Measurements from ENCODE around the gene NDUFA11. TPM values are rescaled to one million over a fixed set of nuclear protein-coding genes. Genes with fewer than 3 reads are reported as not detected.

NDUFA11 gene
- total RNA-seq, 4 donors from 2014 or later: 149 to 352 (median 235) TPM

DNA sequence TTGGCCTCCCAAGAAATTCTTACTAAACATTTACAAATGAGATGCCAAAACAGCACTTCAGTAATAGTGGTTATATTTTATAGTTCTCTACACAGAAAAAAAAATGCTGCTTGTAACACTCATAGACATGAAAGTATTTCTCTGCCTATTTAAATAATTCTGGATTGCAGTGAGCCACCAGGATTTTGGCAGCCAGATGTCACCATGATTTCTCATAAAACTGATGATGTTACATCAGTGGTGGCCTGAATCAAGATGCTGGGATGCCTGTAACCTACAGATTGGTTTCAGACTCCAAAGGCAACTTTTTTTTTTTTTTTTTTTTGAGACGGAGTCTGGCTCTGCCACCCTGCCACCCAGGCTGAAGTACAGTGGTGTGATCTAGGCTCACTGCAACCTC is 7.8 kb upstream of the NDUFA11 start:
- intact Hi-C loops (cut with DNase I; ENCODE audit: low total_unique reads): no loop called here

DNA sequence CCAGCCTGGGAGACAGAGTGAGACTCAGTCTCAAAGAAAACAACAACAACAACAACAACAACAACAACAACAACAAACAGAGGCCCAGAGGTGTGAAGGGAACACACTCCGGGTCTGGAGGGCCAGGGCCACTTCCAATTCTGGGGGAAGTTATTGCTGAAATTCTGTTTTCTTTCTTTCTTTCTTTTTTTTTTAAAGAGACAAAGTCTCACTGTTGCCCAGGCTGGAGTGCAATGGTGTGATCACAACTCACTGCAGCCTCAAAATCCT is 7.0 kb upstream of the NDUFA11 start:
- WGBS, 2 donors (ENCODE audit: low coverage in 1 of 2): 89 to 90% methylated on average over 1 of the region's 1 CpG
- Histone ChIP-seq H3K4me1 (peaks cover 13 to 28% (median 24%) of the 10 kb centered on the region in 4 donors), H3K9me3 (no peaks in the 10 kb centered on the region), H3K27ac (no peak overlapping the region), H3K27me3 (no peaks in the 10 kb centered on the region), H3K36me3 (no peaks in the 10 kb centered on the region), H3K4me3 (no peak overlapping the region)
- no peak for DNase-seq
- in situ Hi-C loops (cut with MboI; ENCODE audit: low pct_ligation_motif_present in 1 of 4, low pct_unique_long_range_greater_than_20kb in 1 of 4, low sequenced_read_pairs in 3 of 4): no loop called here
- TF ChIP-seq, protein P1, sequence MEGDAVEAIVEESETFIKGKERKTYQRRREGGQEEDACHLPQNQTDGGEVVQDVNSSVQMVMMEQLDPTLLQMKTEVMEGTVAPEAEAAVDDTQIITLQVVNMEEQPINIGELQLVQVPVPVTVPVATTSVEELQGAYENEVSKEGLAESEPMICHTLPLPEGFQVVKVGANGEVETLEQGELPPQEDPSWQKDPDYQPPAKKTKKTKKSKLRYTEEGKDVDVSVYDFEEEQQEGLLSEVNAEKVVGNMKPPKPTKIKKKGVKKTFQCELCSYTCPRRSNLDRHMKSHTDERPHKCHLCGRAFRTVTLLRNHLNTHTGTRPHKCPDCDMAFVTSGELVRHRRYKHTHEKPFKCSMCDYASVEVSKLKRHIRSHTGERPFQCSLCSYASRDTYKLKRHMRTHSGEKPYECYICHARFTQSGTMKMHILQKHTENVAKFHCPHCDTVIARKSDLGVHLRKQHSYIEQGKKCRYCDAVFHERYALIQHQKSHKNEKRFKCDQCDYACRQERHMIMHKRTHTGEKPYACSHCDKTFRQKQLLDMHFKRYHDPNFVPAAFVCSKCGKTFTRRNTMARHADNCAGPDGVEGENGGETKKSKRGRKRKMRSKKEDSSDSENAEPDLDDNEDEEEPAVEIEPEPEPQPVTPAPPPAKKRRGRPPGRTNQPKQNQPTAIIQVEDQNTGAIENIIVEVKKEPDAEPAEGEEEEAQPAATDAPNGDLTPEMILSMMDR (IDR thresholded peaks at IDR 0.05): no peak
- TF ChIP-seq EP300 (IDR thresholded peaks at IDR 0.05; ENCODE audit: low read depth): no peak
- no peak for TF ChIP-seq POLR2AphosphoS5 (IDR thresholded peaks at IDR 0.05)
- no peak for TF ChIP-seq POLR2A (IDR thresholded peaks at IDR 0.05)
- intact Hi-C loops (cut with DNase I; ENCODE audit: low total_unique reads): no loop called here

More for the DNA sequence above, 7.8 kb upstream of the NDUFA11 start:
- no peaks in the 10 kb centered on the region for H3K27me3 ChIP-seq
- H3K27ac ChIP-seq: no peak overlapping the region
- WGBS, 2 donors (ENCODE audit: low coverage in 1 of 2): 60% methylated on average over 1 of the region's 1 CpG; no CpG with 5 or more reads in 1 of the 2 donors
- peaks cover 0 to 4% (median 1%) of the 10 kb centered on the region in 4 donors for H3K36me3 ChIP-seq
- no peak for TF ChIP-seq POLR2A (IDR thresholded peaks at IDR 0.05)
- no peak for TF ChIP-seq POLR2AphosphoS5 (IDR thresholded peaks at IDR 0.05)
- TF ChIP-seq, protein P1 (IDR thresholded peaks at IDR 0.05): no peak
- no peak for TF ChIP-seq EP300 (IDR thresholded peaks at IDR 0.05; ENCODE audit: low read depth)
- no peak overlapping the region for H3K4me3 ChIP-seq
- in situ Hi-C loops (cut with MboI; ENCODE audit: low pct_ligation_motif_present in 1 of 4, low pct_unique_long_range_greater_than_20kb in 1 of 4, low sequenced_read_pairs in 3 of 4): no loop called here
- H3K4me1 ChIP-seq: peaks cover 6 to 28% (median 26%) of the 10 kb centered on the region in 4 donors
- no peaks in the 10 kb centered on the region for H3K9me3 ChIP-seq
- DNase-seq: no peak

DNA sequence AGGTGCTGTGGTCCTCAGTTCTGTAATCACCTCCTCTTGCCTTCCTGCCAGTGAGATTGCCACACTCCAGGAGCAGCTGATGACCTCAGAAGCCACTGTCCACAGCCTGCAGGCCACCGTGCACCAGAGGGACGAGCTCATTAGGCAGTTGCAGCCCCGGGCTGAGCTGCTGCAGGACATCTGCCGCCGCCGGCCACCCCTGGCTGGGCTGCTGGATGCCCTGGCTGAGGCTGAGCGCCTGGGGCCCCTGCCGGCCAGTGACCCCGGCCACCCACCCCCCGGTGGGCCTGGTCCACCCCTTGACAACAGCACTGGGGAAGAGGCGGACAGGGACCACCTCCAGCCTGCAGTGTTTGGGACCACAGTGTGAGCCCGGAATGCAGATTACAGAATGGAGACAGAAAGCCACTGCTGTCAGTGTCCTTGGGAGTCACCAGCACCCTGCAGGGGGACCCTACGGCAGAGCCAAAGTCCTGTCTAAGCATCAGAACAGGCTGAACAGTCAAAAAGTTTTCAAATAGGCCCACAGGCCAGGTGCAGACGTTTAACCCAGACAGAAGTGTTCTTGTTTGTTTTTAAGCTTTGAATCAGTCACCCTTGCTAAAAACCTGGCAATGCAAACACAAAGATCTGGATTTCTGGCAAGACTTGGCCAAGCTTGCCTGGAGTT is 5.3 kb upstream of the NDUFA11 start:
- DNase-seq: no peak
- intact Hi-C loops (cut with DNase I; ENCODE audit: low total_unique reads): no loop called here

DNA sequence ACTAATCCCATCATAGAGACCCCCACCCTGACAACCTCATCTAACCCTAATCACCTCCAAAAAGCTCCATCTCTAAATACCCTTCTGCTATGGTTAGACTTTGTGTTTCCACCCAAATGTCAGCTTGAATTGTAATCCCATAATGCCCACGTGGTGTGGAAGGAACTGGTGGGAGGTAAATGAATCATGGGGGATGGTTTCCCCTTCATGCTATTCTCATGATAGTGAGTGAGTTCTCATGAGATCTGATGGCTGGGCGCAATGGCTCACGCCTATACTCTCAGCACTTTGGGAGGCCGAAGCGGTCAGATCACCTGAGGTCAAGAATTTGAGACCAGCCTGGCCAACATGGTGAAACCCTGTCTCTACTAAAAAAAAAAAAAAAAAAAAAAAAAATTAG is 3.7 kb upstream of the NDUFA11 start:
- DNase-seq: no peak
- Histone ChIP-seq H3K4me3 (no peak overlapping the region), H3K4me1 (peaks cover 11 to 21% (median 19%) of the 10 kb centered on the region in 4 donors), H3K27me3 (no peaks in the 10 kb centered on the region), H3K36me3 (no peaks in the 10 kb centered on the region), H3K27ac (no peak overlapping the region), H3K9me3 (no peaks in the 10 kb centered on the region)
- WGBS, 2 donors (ENCODE audit: low coverage in 1 of 2): 68% methylated on average over 5 of the region's 5 CpGs; no CpG with 5 or more reads in 1 of the 2 donors
- intact Hi-C loops (cut with DNase I; ENCODE audit: low total_unique reads) (no loop called here), in situ Hi-C loops (cut with MboI; ENCODE audit: low pct_ligation_motif_present in 1 of 4, low pct_unique_long_range_greater_than_20kb in 1 of 4, low sequenced_read_pairs in 3 of 4) (no loop called here)
- TF ChIP-seq, protein P1 (IDR thresholded peaks at IDR 0.05): no peak
- TF ChIP-seq EP300 (IDR thresholded peaks at IDR 0.05; ENCODE audit: low read depth) (no peak), POLR2AphosphoS5 (IDR thresholded peaks at IDR 0.05) (no peak), POLR2A (IDR thresholded peaks at IDR 0.05) (no peak)

More for the DNA sequence above, 5.3 kb upstream of the NDUFA11 start:
- WGBS, 2 donors (ENCODE audit: low coverage in 1 of 2): 72% methylated on average over 6 of the region's 14 CpGs; no CpG with 5 or more reads in 1 of the 2 donors
- Histone ChIP-seq H3K4me3 (no peak overlapping the region), H3K36me3 (no peaks in the 10 kb centered on the region), H3K27ac (no peak overlapping the region), H3K4me1 (peaks cover 11 to 17% (median 13%) of the 10 kb centered on the region in 4 donors), H3K27me3 (no peaks in the 10 kb centered on the region), H3K9me3 (no peaks in the 10 kb centered on the region)
- in situ Hi-C loops (cut with MboI; ENCODE audit: low pct_ligation_motif_present in 1 of 4, low pct_unique_long_range_greater_than_20kb in 1 of 4, low sequenced_read_pairs in 3 of 4): no loop called here
- TF ChIP-seq, protein P1 (IDR thresholded peaks at IDR 0.05): no peak
- TF ChIP-seq POLR2AphosphoS5 (IDR thresholded peaks at IDR 0.05) (no peak), POLR2A (IDR thresholded peaks at IDR 0.05) (no peak), EP300 (IDR thresholded peaks at IDR 0.05; ENCODE audit: low read depth) (no peak)
